HL-60 (cell line): Measurements from ENCODE around the gene PPP6R3.

Source experiments
- DNase-seq, 2 experiments: peaks; one replicate each; pipeline ENCODE4 v3.0.0-alpha.2; 2010 to 2020; ENCODE audit warnings: low read depth in 1 of 2, low spot score in 1 of 2
- H3K27ac ChIP-seq: fragments of 250-450 bp; sonication (Bioruptor Pico); replicated peaks from 2 replicates; pipeline ENCODE4 v1.5.1; 2020; ENCODE audit warnings: mild to moderate bottlenecking, moderate library complexity
- H3K27me3 ChIP-seq: fragments of 250-450 bp; sonication (Bioruptor Pico); 2 replicates; pipeline ENCODE4 v1.5.1; 2021; ENCODE audit warnings: mild to moderate bottlenecking, moderate library complexity; ENCODE audit not compliant: insufficient read depth, poor library complexity, severe bottlenecking
- H3K4me3 ChIP-seq: replicated peaks from 2 replicates; pipeline ENCODE4 v1.5.1; 2011; ENCODE audit warnings: mild to moderate bottlenecking, control low read depth, low read length; ENCODE audit not compliant: insufficient read depth
- GABPA ChIP-seq: IDR thresholded peaks from 2 replicates; pipeline ENCODE4 v1.6.1; 2012; ENCODE audit warnings: low read depth
- POLR2AphosphoS5 ChIP-seq: IDR thresholded peaks from 2 replicates; pipeline ENCODE4 v1.6.1; 2012; ENCODE audit warnings: low read depth
- SPI1 ChIP-seq: IDR thresholded peaks from 2 replicates; pipeline ENCODE4 v1.6.1; 2012; ENCODE audit warnings: low read depth, mild to moderate bottlenecking, borderline replicate concordance
- TF ChIP-seq, protein P1 (sequence below): IDR thresholded peaks from one replicate; pipeline ENCODE4 v1.5.1; 2011; ENCODE audit warnings: low read length, control low read depth, inconsistent platforms; ENCODE audit not compliant: insufficient read depth
- TF ChIP-seq, protein P2 (sequence below): IDR thresholded peaks from 2 replicates; pipeline ENCODE4 v1.6.1; 2012; ENCODE audit warnings: low read depth; ENCODE audit not compliant: insufficient replicate concordance

The PPP6R3 gene

DNA sequence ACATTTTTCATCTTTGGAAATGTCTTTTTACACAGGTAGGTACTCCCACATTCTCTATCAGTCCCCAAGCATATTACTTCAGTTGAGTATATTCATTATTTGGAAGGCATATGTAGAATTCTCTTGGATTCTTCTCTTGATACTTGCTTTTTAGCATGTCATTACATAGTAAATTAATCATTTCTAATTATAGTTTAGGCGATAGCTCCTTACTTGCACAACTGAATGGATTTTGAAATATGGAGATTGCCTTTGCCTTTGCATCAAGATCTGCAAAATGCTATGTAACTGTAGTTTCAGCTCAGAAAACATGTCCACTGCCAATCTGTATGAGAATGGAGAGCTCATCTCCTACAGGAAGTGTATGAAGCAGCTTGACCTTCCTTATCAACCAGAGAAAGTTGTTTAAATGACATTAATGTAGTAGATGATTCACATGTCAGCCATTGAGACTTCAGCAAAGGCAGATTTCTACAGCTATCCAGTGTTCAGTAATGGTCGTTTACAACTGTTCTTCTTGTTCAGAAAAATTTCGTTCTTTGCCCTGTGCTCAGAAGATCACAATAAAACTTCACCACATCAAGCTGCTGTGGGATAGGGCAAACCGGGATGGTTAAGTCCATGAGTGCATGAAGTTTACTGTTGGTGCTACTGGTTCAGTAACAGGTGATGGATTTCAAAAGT is 61.6 kb downstream of the PPP6R3 start:
- Histone ChIP-seq H3K4me3 (no peak overlapping the region), H3K27me3 (no peaks in the 10 kb centered on the region), H3K27ac (no peak overlapping the region)
- TF ChIP-seq GABPA, result no peak
- TF ChIP-seq SPI1, result no peak
- TF ChIP-seq POLR2AphosphoS5, result no peak
- TF ChIP-seq, protein P1, sequence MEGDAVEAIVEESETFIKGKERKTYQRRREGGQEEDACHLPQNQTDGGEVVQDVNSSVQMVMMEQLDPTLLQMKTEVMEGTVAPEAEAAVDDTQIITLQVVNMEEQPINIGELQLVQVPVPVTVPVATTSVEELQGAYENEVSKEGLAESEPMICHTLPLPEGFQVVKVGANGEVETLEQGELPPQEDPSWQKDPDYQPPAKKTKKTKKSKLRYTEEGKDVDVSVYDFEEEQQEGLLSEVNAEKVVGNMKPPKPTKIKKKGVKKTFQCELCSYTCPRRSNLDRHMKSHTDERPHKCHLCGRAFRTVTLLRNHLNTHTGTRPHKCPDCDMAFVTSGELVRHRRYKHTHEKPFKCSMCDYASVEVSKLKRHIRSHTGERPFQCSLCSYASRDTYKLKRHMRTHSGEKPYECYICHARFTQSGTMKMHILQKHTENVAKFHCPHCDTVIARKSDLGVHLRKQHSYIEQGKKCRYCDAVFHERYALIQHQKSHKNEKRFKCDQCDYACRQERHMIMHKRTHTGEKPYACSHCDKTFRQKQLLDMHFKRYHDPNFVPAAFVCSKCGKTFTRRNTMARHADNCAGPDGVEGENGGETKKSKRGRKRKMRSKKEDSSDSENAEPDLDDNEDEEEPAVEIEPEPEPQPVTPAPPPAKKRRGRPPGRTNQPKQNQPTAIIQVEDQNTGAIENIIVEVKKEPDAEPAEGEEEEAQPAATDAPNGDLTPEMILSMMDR, result no peak
- TF ChIP-seq, protein P2, sequence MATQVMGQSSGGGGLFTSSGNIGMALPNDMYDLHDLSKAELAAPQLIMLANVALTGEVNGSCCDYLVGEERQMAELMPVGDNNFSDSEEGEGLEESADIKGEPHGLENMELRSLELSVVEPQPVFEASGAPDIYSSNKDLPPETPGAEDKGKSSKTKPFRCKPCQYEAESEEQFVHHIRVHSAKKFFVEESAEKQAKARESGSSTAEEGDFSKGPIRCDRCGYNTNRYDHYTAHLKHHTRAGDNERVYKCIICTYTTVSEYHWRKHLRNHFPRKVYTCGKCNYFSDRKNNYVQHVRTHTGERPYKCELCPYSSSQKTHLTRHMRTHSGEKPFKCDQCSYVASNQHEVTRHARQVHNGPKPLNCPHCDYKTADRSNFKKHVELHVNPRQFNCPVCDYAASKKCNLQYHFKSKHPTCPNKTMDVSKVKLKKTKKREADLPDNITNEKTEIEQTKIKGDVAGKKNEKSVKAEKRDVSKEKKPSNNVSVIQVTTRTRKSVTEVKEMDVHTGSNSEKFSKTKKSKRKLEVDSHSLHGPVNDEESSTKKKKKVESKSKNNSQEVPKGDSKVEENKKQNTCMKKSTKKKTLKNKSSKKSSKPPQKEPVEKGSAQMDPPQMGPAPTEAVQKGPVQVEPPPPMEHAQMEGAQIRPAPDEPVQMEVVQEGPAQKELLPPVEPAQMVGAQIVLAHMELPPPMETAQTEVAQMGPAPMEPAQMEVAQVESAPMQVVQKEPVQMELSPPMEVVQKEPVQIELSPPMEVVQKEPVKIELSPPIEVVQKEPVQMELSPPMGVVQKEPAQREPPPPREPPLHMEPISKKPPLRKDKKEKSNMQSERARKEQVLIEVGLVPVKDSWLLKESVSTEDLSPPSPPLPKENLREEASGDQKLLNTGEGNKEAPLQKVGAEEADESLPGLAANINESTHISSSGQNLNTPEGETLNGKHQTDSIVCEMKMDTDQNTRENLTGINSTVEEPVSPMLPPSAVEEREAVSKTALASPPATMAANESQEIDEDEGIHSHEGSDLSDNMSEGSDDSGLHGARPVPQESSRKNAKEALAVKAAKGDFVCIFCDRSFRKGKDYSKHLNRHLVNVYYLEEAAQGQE, result no peak
- no peak for DNase-seq

DNA sequence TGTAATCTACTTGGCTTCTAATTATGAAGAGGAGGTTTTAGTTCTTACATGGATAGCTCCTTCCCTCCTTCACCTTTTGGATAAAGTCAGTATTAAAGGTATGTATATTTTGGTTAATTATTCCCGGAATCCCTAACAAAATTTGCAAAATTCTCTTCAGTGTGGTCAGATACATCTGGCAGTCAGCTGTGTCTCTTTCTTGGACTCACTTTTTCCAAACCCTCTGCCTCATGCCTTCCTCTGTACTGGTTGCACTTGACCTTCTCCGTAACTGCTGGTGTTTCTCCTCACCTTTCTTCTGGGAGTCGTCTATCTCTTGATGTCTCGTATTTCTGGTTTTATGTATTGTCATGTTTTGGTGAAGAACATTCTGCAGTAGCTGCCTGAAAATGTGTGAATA is 62.5 kb downstream of the PPP6R3 start:
- no peaks in the 10 kb centered on the region for H3K27me3 ChIP-seq
- TF ChIP-seq POLR2AphosphoS5 (no peak), GABPA (no peak), SPI1 (no peak)
- TF ChIP-seq, protein P1, result no peak
- TF ChIP-seq, protein P2, result no peak
- H3K4me3 ChIP-seq, result no peak overlapping the region
- DNase-seq, result no peak
- no peak overlapping the region for H3K27ac ChIP-seq

DNA sequence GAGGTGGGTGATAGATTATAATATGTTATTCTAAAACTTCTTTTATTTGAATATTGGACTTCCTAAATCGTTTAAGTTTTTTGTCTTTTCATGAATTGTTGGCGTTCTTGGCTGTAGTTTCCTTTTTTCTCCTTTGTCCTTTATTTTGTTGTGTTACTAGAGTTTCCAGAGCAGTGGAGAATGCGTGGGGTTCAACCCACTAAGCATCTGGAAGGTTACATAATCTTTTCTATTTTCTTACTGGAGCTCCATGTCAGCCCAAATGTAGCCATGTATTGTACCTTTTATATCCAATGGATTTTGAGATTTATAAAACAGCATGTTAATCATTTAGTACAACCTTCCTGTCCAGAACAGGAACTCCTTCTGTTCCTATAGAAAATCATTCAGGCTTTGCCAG is 63.2 kb downstream of the PPP6R3 start:
- Histone ChIP-seq H3K27ac (no peak overlapping the region), H3K4me3 (no peak overlapping the region)
- TF ChIP-seq, protein P2, result no peak
- no peak for TF ChIP-seq GABPA
- no peak for TF ChIP-seq SPI1
- TF ChIP-seq POLR2AphosphoS5, result no peak
- TF ChIP-seq, protein P1, result no peak

More for the DNA sequence above, 63.2 kb downstream of the PPP6R3 start:
- no peak for DNase-seq
- no peaks in the 10 kb centered on the region for H3K27me3 ChIP-seq
